GM21447 (cell line): ENCODE data around the gene EGFL6.
"Not testable (repeated sequence)": the region's sequence is repeated elsewhere in the genome, so short reads cannot be mapped to it uniquely, and the experiment has no call there.

Experiments
- ATAC-seq: cut with Tn5 transposase; IDR thresholded peaks from one replicate; pipeline ENCODE4 v1.9.1; 2021; ENCODE audit not compliant: unreplicated experiment

EGFL6 gene

GRCh38 chrX:13590207-13590606 lies 20.8 kb downstream of the EGFL6 start:
- ATAC-seq, result no peak

GRCh38 chrX:13590914-13591313 lies 21.5 kb downstream of the EGFL6 start:
- ATAC-seq, result no peak

GRCh38 chrX:13597874-13598273 lies 28.5 kb downstream of the EGFL6 start:
- ATAC-seq, result no peak

- ATAC-seq, result no peak
These were observed 29.5 kb downstream of the EGFL6 start for GRCh38 chrX:13598877-13599276.

GRCh38 chrX:13599491-13599890 lies 30.1 kb downstream of the EGFL6 start:
- no peak for ATAC-seq

- ATAC-seq, result no peak
These were observed 36.2 kb downstream of the EGFL6 start for GRCh38 chrX:13605611-13606010.

- ATAC-seq, result no peak
These were observed 38.1 kb downstream of the EGFL6 start for GRCh38 chrX:13607331-13607995.

GRCh38 chrX:13607996-13608365 lies 38.6 kb downstream of the EGFL6 start:
- no peak for ATAC-seq

GRCh38 chrX:13614154-13614553 lies 44.8 kb downstream of the EGFL6 start:
- no peak for ATAC-seq

GRCh38 chrX:13620207-13620606 lies 50.8 kb downstream of the EGFL6 start:
- no peak for ATAC-seq

GRCh38 chrX:13622401-13622964 lies 53.1 kb downstream of the EGFL6 start:
- ATAC-seq, result no peak

GRCh38 chrX:13627306-13627705 lies 57.9 kb downstream of the EGFL6 start:
- no peak for ATAC-seq

GRCh38 chrX:13637224-13637623 lies 67.8 kb downstream of the EGFL6 start:
- not testable (repeated sequence) for ATAC-seq

GRCh38 chrX:13638021-13638420 lies 68.6 kb downstream of the EGFL6 start:
- ATAC-seq, result no peak

GRCh38 chrX:13638826-13639225 lies 69.4 kb downstream of the EGFL6 start:
- no peak for ATAC-seq

- not testable (repeated sequence) for ATAC-seq
These were observed 72.3 kb downstream of the EGFL6 start for GRCh38 chrX:13641684-13642083.

- ATAC-seq, result no peak
These were observed 76.2 kb downstream of the EGFL6 start for GRCh38 chrX:13645464-13646153.

GRCh38 chrX:13646154-13646549 lies 76.8 kb downstream of the EGFL6 start:
- no peak for ATAC-seq

GRCh38 chrX:13647709-13648212 lies 78.4 kb downstream of the EGFL6 start:
- no peak for ATAC-seq

GRCh38 chrX:13648336-13648735 lies 78.9 kb downstream of the EGFL6 start:
- ATAC-seq, result not testable (repeated sequence)

- no peak for ATAC-seq
These were observed 80.4 kb downstream of the EGFL6 start for GRCh38 chrX:13649838-13650237.

- ATAC-seq, result no peak
These were observed 80.9 kb downstream of the EGFL6 start for GRCh38 chrX:13650318-13650717.
